ENCODE results near the gene MAGI1.

- no peak for TF ChIP-seq POLR2A (IDR thresholded peaks at IDR 0.05)
- TF ChIP-seq CTCF (IDR thresholded peaks at IDR 0.05) = no peak
Measured at GRCh38 chr3:65951836-65952505, 86.7 kb downstream of the MAGI1 start.
